ENCODE measurements around the gene MEOX1.
A peak's percentile ranks its signal among the peaks of the same experiment; 100 is the strongest.

Gene MEOX1

DNA sequence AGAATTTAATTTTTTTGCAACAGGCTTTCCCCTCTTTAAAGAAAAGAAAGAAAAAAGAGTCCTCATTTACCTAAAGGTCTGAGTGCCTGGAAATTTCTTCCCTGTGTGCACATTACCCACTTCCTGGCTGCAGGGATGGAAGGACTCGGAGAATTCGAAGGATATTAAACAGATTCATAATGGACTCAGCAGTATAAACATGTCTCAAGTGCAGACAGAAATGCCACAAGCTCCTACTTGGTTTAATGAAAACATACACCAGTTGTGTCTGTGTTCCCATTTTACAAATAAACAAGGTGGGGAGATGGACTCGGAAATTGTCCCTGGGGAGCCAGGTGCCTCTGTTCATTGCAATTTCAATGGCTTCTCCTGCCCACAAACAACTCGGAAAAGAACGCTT lies 47.2 kb downstream of the MEOX1 start:
- Histone ChIP-seq H4K8ac (ENCODE audit: low read depth, low read length) (no peak overlapping the region), H3K27ac (replicated peaks; ENCODE audit: low read length) (no peak overlapping the region), H3K9ac (ENCODE audit: low read depth, low read length, poor library complexity) (no peak overlapping the region), H2AFZ (ENCODE audit: low read length) (no peak overlapping the region), H3K36me3 (replicated peaks in 1 of 2; ENCODE audit: control insufficient read depth in 2 of 2, insufficient read depth in 2 of 2, low read length in 2 of 2) (no peaks in the 10 kb centered on the region), H2AK5ac (ENCODE audit: low read depth, low read length) (no peak overlapping the region), H2BK12ac (ENCODE audit: low read length) (no peak overlapping the region), H3K4me1 (ENCODE audit: control insufficient read depth in 2 of 2, insufficient read depth in 1 of 2, low read depth in 1 of 2, low read length in 2 of 2) (peaks cover 0 to 7% of the 10 kb centered on the region in 2 donors), H3K4me2 (ENCODE audit: insufficient read depth, low read length, poor library complexity, severe bottlenecking) (no peak overlapping the region), H2BK120ac (ENCODE audit: low read depth, low read length) (no peak overlapping the region), H3K18ac (ENCODE audit: low read length) (peak overlapping the region; percentile 30), H3K4me3 (ENCODE audit: low read length in 2 of 2) (no peak overlapping the region), H2BK15ac (ENCODE audit: low read length) (no peak overlapping the region), H3K9me3 (replicated peaks in 1 of 2; ENCODE audit: control insufficient read depth in 2 of 2, insufficient read depth in 1 of 2, low read depth in 1 of 2, low read length in 2 of 2) (peaks cover 0 to 3% of the 10 kb centered on the region in 2 donors), H3K27me3 (ENCODE audit: control insufficient read depth in 3 of 3, insufficient read depth in 3 of 3, low read depth in 1 of 3, low read length in 3 of 3) (peaks cover 0 to 12% (median 3%) of the 10 kb centered on the region in 3 experiments), H3K14ac (ENCODE audit: low read length) (no peak overlapping the region), H4K91ac (ENCODE audit: low read depth, low read length, poor library complexity) (no peak overlapping the region), H3K4ac (ENCODE audit: low read length) (no peak overlapping the region), H2BK5ac (ENCODE audit: low read length) (no peak overlapping the region), H3K23ac (ENCODE audit: low read depth, low read length, poor library complexity) (no peak overlapping the region), H3K79me1 (ENCODE audit: low read depth, low read length) (no peaks in the 10 kb centered on the region)
- no CpG with 5 or more reads among the region's 5 CpGs for WGBS, 2 donors (ENCODE audit: extremely low coverage in 2 of 2, insufficient read length in 2 of 2, insufficient replicate concordance in 1 of 2)
- no peak for DNase-seq (ENCODE audit: low spot score)

DNA sequence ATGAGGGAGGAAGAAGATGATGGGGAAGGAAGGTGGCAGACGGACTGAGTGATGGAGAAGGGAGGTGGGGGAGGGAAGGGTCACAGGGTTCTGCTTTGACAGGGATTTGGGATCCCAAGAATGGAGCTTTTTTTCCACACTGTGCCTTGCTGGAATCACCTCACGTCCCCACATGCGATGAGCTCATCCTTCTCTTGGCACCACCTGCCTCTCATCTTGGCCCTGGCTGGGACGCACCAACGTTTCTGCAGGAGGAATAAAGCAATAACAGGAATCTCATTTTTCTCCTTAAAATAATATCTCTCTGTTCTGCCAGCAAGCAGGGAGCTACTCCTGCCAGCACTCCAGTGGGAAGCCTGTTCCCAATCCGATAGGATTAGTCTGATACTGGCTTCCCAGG lies 47.8 kb downstream of the MEOX1 start:
- no peak overlapping the region for H2AFZ ChIP-seq (ENCODE audit: low read length)
- H2BK15ac ChIP-seq (ENCODE audit: low read length), result no peak overlapping the region
- no peak overlapping the region for H4K8ac ChIP-seq (ENCODE audit: low read depth, low read length)
- no peak for DNase-seq (ENCODE audit: low spot score)
- no peak overlapping the region for H3K27ac ChIP-seq (replicated peaks; ENCODE audit: low read length)
- H3K9me3 ChIP-seq (replicated peaks in 1 of 2; ENCODE audit: control insufficient read depth in 2 of 2, insufficient read depth in 1 of 2, low read depth in 1 of 2, low read length in 2 of 2), result peaks cover 0 to 3% of the 10 kb centered on the region in 2 donors
- no peak overlapping the region for H2BK120ac ChIP-seq (ENCODE audit: low read depth, low read length)
- H3K4me2 ChIP-seq (ENCODE audit: insufficient read depth, low read length, poor library complexity, severe bottlenecking), result no peak overlapping the region
- H3K4me3 ChIP-seq (ENCODE audit: low read length in 2 of 2), result no peak overlapping the region
- H3K14ac ChIP-seq (ENCODE audit: low read length), result no peak overlapping the region
- WGBS, 2 donors (ENCODE audit: extremely low coverage in 2 of 2, insufficient read length in 2 of 2, insufficient replicate concordance in 1 of 2), result no CpG with 5 or more reads among the region's 6 CpGs
- H3K79me1 ChIP-seq (ENCODE audit: low read depth, low read length), result no peaks in the 10 kb centered on the region
- no peak overlapping the region for H3K9ac ChIP-seq (ENCODE audit: low read depth, low read length, poor library complexity)
- H3K18ac ChIP-seq (ENCODE audit: low read length), result no peak overlapping the region
- peaks cover 0 to 5% of the 10 kb centered on the region in 2 donors for H3K4me1 ChIP-seq (ENCODE audit: control insufficient read depth in 2 of 2, insufficient read depth in 1 of 2, low read depth in 1 of 2, low read length in 2 of 2)
- H4K91ac ChIP-seq (ENCODE audit: low read depth, low read length, poor library complexity), result no peak overlapping the region
- H3K23ac ChIP-seq (ENCODE audit: low read depth, low read length, poor library complexity), result no peak overlapping the region
- H3K27me3 ChIP-seq (ENCODE audit: control insufficient read depth in 3 of 3, insufficient read depth in 3 of 3, low read depth in 1 of 3, low read length in 3 of 3), result peaks cover 0 to 12% (median 0%) of the 10 kb centered on the region in 3 experiments
- H2BK12ac ChIP-seq (ENCODE audit: low read length), result no peak overlapping the region
- H3K36me3 ChIP-seq (replicated peaks in 1 of 2; ENCODE audit: control insufficient read depth in 2 of 2, insufficient read depth in 2 of 2, low read length in 2 of 2), result no peaks in the 10 kb centered on the region
- no peak overlapping the region for H2BK5ac ChIP-seq (ENCODE audit: low read length)
- no peak overlapping the region for H2AK5ac ChIP-seq (ENCODE audit: low read depth, low read length)
- no peak overlapping the region for H3K4ac ChIP-seq (ENCODE audit: low read length)

DNA sequence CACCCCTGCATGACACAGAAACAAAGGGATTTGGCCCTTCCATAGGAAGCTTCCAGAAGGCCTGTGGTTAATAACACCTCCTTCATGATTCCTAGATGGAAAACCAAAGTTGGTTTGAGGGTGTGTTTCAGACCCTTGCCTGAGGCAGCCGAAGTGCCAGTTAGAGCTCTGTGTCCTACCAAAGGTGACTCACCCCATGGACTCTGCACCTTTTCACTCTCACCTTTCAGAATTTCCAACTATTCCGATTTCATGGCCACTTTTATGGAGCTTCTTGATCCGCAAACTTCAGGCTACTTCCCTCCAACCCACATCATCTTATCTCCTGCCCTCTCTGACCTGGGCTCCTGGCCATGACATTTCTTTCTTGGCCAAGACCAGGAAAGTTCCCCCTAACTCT lies 49.2 kb downstream of the MEOX1 start:
- peaks cover 0 to 2% of the 10 kb centered on the region in 2 donors for H3K4me1 ChIP-seq (ENCODE audit: control insufficient read depth in 2 of 2, insufficient read depth in 1 of 2, low read depth in 1 of 2, low read length in 2 of 2)
- no peak overlapping the region for H4K91ac ChIP-seq (ENCODE audit: low read depth, low read length, poor library complexity)
- H3K18ac ChIP-seq (ENCODE audit: low read length), result no peak overlapping the region
- peaks cover 2% of the 10 kb centered on the region for H3K79me1 ChIP-seq (ENCODE audit: low read depth, low read length)
- H3K9me3 ChIP-seq (replicated peaks in 1 of 2; ENCODE audit: control insufficient read depth in 2 of 2, insufficient read depth in 1 of 2, low read depth in 1 of 2, low read length in 2 of 2), result peaks cover 0 to 3% of the 10 kb centered on the region in 2 donors
- H2BK12ac ChIP-seq (ENCODE audit: low read length), result no peak overlapping the region
- no peak overlapping the region for H2AK5ac ChIP-seq (ENCODE audit: low read depth, low read length)
- no peak overlapping the region for H4K8ac ChIP-seq (ENCODE audit: low read depth, low read length)
- peaks cover 0 to 12% (median 0%) of the 10 kb centered on the region in 3 experiments for H3K27me3 ChIP-seq (ENCODE audit: control insufficient read depth in 3 of 3, insufficient read depth in 3 of 3, low read depth in 1 of 3, low read length in 3 of 3)
- H3K9ac ChIP-seq (ENCODE audit: low read depth, low read length, poor library complexity), result no peak overlapping the region
- no peak overlapping the region for H2BK5ac ChIP-seq (ENCODE audit: low read length)
- H3K4me2 ChIP-seq (ENCODE audit: insufficient read depth, low read length, poor library complexity, severe bottlenecking), result no peak overlapping the region
- H3K27ac ChIP-seq (replicated peaks; ENCODE audit: low read length), result no peak overlapping the region
- H3K14ac ChIP-seq (ENCODE audit: low read length), result no peak overlapping the region
- H2BK15ac ChIP-seq (ENCODE audit: low read length), result no peak overlapping the region
- no peak overlapping the region for H3K4ac ChIP-seq (ENCODE audit: low read length)
- H2BK120ac ChIP-seq (ENCODE audit: low read depth, low read length), result no peak overlapping the region
- no peak for DNase-seq (ENCODE audit: low spot score)
- no peak overlapping the region for H3K23ac ChIP-seq (ENCODE audit: low read depth, low read length, poor library complexity)
- no peak overlapping the region for H2AFZ ChIP-seq (ENCODE audit: low read length)
- no CpG with 5 or more reads among the region's 3 CpGs for WGBS, 2 donors (ENCODE audit: extremely low coverage in 2 of 2, insufficient read length in 2 of 2, insufficient replicate concordance in 1 of 2)
- H3K36me3 ChIP-seq (replicated peaks in 1 of 2; ENCODE audit: control insufficient read depth in 2 of 2, insufficient read depth in 2 of 2, low read length in 2 of 2), result peaks cover 0 to 1% of the 10 kb centered on the region in 2 donors
- H3K4me3 ChIP-seq (ENCODE audit: low read length in 2 of 2), result no peak overlapping the region

DNA sequence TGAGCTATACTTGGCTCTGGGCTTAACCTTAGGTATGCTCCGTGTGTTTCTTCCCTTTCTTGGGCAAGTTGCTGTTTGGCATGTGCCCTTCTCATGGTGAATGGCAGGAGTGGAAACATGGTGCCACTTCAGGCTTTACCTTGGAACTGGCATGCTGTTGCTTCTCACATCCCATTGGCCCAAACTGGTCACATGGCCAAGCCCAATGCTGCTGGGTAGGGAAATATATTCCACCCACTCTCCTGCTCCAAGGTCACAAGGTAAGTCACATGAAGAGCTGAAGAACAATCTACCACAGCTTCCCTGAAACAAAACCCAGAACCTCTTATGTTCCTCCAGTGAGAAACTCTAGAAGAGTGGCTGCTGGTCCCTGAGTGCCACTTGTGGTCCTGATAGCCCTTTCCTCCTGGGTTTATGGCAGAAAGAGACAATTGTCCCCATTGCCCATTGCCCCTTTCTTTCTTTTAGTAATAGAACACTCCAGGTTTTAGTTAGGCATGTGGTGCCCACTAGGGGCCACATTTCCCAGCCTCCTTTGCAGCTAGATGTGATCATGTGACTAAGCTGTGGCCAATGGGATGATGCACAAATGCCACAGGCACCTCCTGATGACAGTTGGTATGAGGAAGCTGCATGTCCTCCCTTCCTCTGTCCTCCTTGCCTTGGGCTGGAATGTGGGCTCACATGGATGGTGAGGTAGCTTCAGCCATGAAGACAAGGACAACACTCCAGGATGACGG lies 50.3 kb downstream of the MEOX1 start:
- Histone ChIP-seq H2BK120ac (ENCODE audit: low read depth, low read length) (no peak overlapping the region), H3K4ac (ENCODE audit: low read length) (no peak overlapping the region), H3K4me2 (ENCODE audit: insufficient read depth, low read length, poor library complexity, severe bottlenecking) (no peak overlapping the region), H4K8ac (ENCODE audit: low read depth, low read length) (no peak overlapping the region), H3K14ac (ENCODE audit: low read length) (no peak overlapping the region), H2AFZ (ENCODE audit: low read length) (no peak overlapping the region), H2BK15ac (ENCODE audit: low read length) (no peak overlapping the region), H2BK5ac (ENCODE audit: low read length) (no peak overlapping the region), H3K9me3 (replicated peaks in 1 of 2; ENCODE audit: control insufficient read depth in 2 of 2, insufficient read depth in 1 of 2, low read depth in 1 of 2, low read length in 2 of 2) (peaks cover 0 to 3% of the 10 kb centered on the region in 2 donors), H3K9ac (ENCODE audit: low read depth, low read length, poor library complexity) (no peak overlapping the region), H3K4me1 (ENCODE audit: control insufficient read depth in 2 of 2, insufficient read depth in 1 of 2, low read depth in 1 of 2, low read length in 2 of 2) (peaks cover 0 to 2% of the 10 kb centered on the region in 2 donors), H3K4me3 (ENCODE audit: low read length in 2 of 2) (no peak overlapping the region), H2BK12ac (ENCODE audit: low read length) (no peak overlapping the region), H3K27ac (replicated peaks; ENCODE audit: low read length) (no peak overlapping the region), H3K79me1 (ENCODE audit: low read depth, low read length) (peaks cover 2% of the 10 kb centered on the region), H4K91ac (ENCODE audit: low read depth, low read length, poor library complexity) (peak overlapping the region; percentile 6), H3K27me3 (ENCODE audit: control insufficient read depth in 3 of 3, insufficient read depth in 3 of 3, low read depth in 1 of 3, low read length in 3 of 3) (peaks cover 0 to 12% (median 0%) of the 10 kb centered on the region in 3 experiments), H2AK5ac (ENCODE audit: low read depth, low read length) (no peak overlapping the region), H3K23ac (ENCODE audit: low read depth, low read length, poor library complexity) (no peak overlapping the region), H3K18ac (ENCODE audit: low read length) (peak overlapping the region; percentile 78), H3K36me3 (replicated peaks in 1 of 2; ENCODE audit: control insufficient read depth in 2 of 2, insufficient read depth in 2 of 2, low read length in 2 of 2) (peaks cover 0 to 1% of the 10 kb centered on the region in 2 donors)
- no peak for DNase-seq (ENCODE audit: low spot score)
- WGBS, 2 donors (ENCODE audit: extremely low coverage in 2 of 2, insufficient read length in 2 of 2, insufficient replicate concordance in 1 of 2), result no CpG with 5 or more reads among the region's 2 CpGs

Measured in neuronal stem cell (in vitro differentiated cells).